Nephron progenitor cell (in vitro differentiated cells): Measurements from ENCODE around the gene HORMAD2.

Experiments
- DNase-seq: peaks from one replicate; pipeline ENCODE4 v3.0.0; 2021
- H3K27ac Mint-ChIP-seq: 2 replicates; pipeline ENCODE4 v1.8.0; 2021; ENCODE audit warnings: mild to moderate bottlenecking, moderate library complexity, mixed read lengths
- H3K27me3 Mint-ChIP-seq: 2 replicates; pipeline ENCODE4 v1.8.0; 2021; ENCODE audit warnings: mild to moderate bottlenecking, low read depth, mixed read lengths; ENCODE audit not compliant: poor library complexity
- H3K36me3 Mint-ChIP-seq: 2 replicates; pipeline ENCODE4 v1.8.0; 2021; ENCODE audit warnings: low read depth, mixed read lengths
- H3K4me1 Mint-ChIP-seq: 2 replicates; pipeline ENCODE4 v1.8.0; 2021; ENCODE audit warnings: mixed read lengths
- H3K4me3 Mint-ChIP-seq: 2 replicates; pipeline ENCODE4 v1.8.0; 2021; ENCODE audit warnings: mild to moderate bottlenecking, moderate library complexity, mixed read lengths
- H3K9me3 Mint-ChIP-seq: 2 replicates; pipeline ENCODE4 v1.8.0; 2021; ENCODE audit warnings: mild to moderate bottlenecking, moderate library complexity, mixed read lengths
- TF ChIP-seq, protein P1 (sequence below): fragments of 200-600 bp; sonication (generic); IDR thresholded peaks from 2 replicates; pipeline ENCODE4 v1.5.0; 2021; ENCODE audit warnings: antibody characterized with exemption

Gene HORMAD2

DNA sequence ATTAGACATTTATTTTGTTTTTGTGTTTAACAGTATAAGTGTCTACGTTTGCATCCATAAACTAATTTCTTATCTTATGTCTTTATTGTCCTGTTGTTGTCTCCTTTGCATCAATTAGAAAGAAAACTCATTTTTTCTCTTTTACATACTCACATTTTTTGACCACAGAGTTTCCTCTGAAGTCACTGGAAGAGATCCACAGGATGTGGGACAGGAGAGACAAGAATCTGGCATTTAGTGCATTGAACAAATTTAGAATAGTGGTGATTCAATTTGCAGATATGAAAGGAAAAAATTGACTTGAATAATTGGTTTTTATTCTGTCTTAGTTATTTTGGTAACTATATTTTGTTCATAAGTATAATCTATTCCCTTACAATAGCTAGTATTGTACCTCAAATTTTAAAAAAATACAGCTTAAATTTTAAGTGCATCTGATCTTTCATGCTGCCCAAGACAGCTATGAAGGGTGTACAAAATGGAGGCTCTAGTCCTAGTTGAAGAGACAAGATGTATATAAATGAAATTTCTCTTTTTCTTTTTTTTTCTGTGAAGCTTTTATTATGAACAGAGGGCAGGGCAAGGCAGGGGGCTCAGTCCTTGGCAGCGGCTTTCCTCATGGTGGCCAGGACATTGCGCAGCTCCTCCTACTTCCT lies 24.4 kb downstream of the HORMAD2 start:
- TF ChIP-seq, protein P1, sequence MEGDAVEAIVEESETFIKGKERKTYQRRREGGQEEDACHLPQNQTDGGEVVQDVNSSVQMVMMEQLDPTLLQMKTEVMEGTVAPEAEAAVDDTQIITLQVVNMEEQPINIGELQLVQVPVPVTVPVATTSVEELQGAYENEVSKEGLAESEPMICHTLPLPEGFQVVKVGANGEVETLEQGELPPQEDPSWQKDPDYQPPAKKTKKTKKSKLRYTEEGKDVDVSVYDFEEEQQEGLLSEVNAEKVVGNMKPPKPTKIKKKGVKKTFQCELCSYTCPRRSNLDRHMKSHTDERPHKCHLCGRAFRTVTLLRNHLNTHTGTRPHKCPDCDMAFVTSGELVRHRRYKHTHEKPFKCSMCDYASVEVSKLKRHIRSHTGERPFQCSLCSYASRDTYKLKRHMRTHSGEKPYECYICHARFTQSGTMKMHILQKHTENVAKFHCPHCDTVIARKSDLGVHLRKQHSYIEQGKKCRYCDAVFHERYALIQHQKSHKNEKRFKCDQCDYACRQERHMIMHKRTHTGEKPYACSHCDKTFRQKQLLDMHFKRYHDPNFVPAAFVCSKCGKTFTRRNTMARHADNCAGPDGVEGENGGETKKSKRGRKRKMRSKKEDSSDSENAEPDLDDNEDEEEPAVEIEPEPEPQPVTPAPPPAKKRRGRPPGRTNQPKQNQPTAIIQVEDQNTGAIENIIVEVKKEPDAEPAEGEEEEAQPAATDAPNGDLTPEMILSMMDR, result no peak
- DNase-seq, result no peak
- H3K36me3 Mint-ChIP-seq, result no peaks in the 10 kb centered on the region

DNA sequence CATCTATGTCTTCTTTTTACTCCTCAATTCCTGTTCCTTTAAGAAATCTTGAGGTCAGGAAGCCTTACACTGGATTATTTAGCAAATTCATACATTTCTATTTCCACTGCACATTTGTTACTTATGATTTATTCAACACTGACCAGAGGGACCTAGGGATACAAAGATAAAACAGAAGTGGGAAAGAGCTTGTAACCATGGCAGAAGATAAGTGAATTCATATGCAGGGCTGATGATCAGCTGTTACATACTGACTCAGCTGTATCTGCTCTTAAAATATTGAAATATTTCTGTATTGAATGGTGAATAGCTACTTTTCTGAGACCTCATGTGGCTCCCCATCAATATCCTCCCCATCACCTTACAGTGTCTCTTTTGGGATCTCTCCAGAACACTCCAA lies 25.2 kb downstream of the HORMAD2 start:
- peaks cover 21% of the 10 kb centered on the region for H3K27me3 Mint-ChIP-seq
- H3K9me3 Mint-ChIP-seq, result no peaks in the 10 kb centered on the region
- no peak overlapping the region for H3K4me3 Mint-ChIP-seq
- no peak for DNase-seq
- no peak overlapping the region for H3K27ac Mint-ChIP-seq
- no peaks in the 10 kb centered on the region for H3K4me1 Mint-ChIP-seq
- no peaks in the 10 kb centered on the region for H3K36me3 Mint-ChIP-seq
- TF ChIP-seq, protein P1, result no peak

More for the DNA sequence above, 24.4 kb downstream of the HORMAD2 start:
- H3K9me3 Mint-ChIP-seq, result no peaks in the 10 kb centered on the region
- peaks cover 21% of the 10 kb centered on the region for H3K27me3 Mint-ChIP-seq
- H3K4me3 Mint-ChIP-seq, result no peak overlapping the region
- H3K27ac Mint-ChIP-seq, result no peak overlapping the region
- H3K4me1 Mint-ChIP-seq, result no peaks in the 10 kb centered on the region

DNA sequence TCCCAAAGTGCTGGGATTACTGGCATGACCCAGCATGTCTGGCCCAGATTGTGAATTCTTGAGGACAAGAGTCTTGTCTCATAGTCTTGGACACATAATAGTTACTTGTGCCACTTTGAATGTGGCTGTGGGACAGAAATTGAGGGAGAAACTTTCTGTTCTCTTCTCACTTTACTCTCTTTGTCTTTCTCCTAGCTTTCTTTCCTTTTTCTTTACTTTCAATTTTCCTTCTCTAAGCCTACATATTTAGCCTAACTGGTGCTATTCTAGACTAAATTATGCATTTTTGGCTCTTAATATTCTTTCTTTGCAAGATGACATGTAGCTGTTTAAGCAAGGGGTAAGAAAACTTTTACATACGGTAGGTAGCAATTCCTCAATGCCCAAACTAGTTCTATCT lies 33.2 kb downstream of the HORMAD2 start:
- H3K27ac Mint-ChIP-seq, result no peak overlapping the region
- TF ChIP-seq, protein P1, result no peak

DNA sequence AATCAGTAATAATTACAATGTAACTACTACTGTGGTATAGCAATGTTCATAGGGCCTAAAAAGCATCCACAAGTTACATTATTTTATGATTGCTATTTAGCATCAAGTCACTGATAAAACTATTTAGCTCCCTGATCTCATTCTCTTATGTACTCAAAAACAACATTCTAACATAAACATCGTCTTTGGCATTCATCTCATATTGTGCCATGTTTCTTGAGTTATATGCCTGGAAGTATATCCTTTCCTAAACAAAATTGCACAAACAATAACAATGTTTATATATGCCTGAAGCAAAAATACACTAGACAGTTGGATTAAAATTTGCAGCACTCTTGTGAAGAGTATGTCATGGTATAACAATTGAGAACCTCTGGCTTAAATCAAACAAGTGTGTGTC lies 34.1 kb downstream of the HORMAD2 start:
- Mint-ChIP-seq H3K9me3 (no peaks in the 10 kb centered on the region), H3K27ac (no peak overlapping the region), H3K4me1 (peaks cover 9% of the 10 kb centered on the region), H3K36me3 (no peaks in the 10 kb centered on the region), H3K4me3 (no peak overlapping the region), H3K27me3 (peaks cover 19% of the 10 kb centered on the region)
- TF ChIP-seq, protein P1, result no peak
- DNase-seq, result no peak

More for the DNA sequence above, 33.2 kb downstream of the HORMAD2 start:
- Mint-ChIP-seq H3K27me3 (peaks cover 15% of the 10 kb centered on the region), H3K4me1 (peaks cover 8% of the 10 kb centered on the region), H3K9me3 (no peaks in the 10 kb centered on the region), H3K4me3 (no peak overlapping the region), H3K36me3 (no peaks in the 10 kb centered on the region)
- no peak for DNase-seq

DNA sequence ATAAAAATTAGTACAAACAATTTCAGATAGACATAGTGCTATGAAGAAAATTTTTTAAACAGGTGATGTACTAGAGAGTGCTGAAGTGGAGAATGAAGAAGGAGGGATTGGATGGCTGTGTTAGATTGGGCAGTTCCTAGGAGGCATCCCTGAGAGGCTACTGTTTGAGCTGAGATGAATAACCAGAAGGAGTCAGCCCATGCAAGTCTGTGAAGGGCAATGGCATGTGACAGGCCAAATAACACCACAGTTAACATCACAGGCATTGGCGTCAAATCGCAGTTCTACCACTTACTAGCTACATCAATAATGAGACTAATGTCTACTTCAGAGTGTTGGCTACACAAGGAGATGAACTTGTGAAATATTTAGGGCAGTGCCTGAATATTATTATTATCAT lies 35.4 kb downstream of the HORMAD2 start:
- Mint-ChIP-seq H3K4me1 (peaks cover 9% of the 10 kb centered on the region), H3K9me3 (no peaks in the 10 kb centered on the region), H3K36me3 (no peaks in the 10 kb centered on the region)

More for the DNA sequence above, 35.4 kb downstream of the HORMAD2 start:
- H3K27me3 Mint-ChIP-seq, result peaks cover 21% of the 10 kb centered on the region
- no peak for DNase-seq
- TF ChIP-seq, protein P1, result no peak
- H3K27ac Mint-ChIP-seq, result no peak overlapping the region
- no peak overlapping the region for H3K4me3 Mint-ChIP-seq
